Prostate gland (tissue), 2 donors: ENCODE results near the gene IFNGR1.

Experiments used
- POLR2A ChIP-seq: fragments of 450-650 bp; IDR thresholded peaks from one replicate; pipeline ENCODE4 v1.6.1; 2016; ENCODE audit warnings: antibody characterized with exemption, mild to moderate bottlenecking
- TF ChIP-seq, protein P1 (sequence below), 4 experiments: fragments of 200-600 bp in 2 of 4; fragments of 450-650 bp in 2 of 4; sonication (generic) in 2 of 4; IDR thresholded peaks; 1 replicate in 3 of 4; 2 replicates in 1 of 4; pipeline ENCODE4 v1.5.1; 2016 to 2019; ENCODE audit warnings: antibody characterized with exemption in 4 of 4, mild to moderate bottlenecking in 2 of 4, moderate library complexity in 2 of 4

DNA sequence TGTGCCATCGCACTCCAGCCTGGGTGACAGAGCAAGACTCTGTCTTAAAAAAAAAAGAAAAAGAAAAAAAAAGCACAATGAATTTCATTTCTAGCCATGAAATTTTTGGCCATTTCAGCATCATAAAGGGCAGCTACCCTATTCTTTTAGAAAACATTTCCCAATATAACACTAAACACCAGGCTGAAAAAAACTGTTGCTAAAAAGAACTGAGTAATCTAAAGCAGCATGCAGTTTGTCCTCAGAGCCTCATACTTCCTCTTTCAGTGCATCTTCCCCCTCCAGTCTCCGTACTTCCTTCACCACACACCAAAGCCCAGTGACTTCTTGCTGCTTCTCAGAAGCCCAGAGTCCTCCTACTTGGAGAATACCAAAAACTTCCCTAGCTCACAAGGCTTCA lies 5.6 kb upstream of the IFNGR1 start:
- TF ChIP-seq, protein P1, sequence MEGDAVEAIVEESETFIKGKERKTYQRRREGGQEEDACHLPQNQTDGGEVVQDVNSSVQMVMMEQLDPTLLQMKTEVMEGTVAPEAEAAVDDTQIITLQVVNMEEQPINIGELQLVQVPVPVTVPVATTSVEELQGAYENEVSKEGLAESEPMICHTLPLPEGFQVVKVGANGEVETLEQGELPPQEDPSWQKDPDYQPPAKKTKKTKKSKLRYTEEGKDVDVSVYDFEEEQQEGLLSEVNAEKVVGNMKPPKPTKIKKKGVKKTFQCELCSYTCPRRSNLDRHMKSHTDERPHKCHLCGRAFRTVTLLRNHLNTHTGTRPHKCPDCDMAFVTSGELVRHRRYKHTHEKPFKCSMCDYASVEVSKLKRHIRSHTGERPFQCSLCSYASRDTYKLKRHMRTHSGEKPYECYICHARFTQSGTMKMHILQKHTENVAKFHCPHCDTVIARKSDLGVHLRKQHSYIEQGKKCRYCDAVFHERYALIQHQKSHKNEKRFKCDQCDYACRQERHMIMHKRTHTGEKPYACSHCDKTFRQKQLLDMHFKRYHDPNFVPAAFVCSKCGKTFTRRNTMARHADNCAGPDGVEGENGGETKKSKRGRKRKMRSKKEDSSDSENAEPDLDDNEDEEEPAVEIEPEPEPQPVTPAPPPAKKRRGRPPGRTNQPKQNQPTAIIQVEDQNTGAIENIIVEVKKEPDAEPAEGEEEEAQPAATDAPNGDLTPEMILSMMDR (IDR thresholded peaks at IDR 0.05): no peak
- TF ChIP-seq POLR2A: no peak
